GM21717 (cell line): ENCODE results near the gene FUOM.
A peak's percentile ranks its signal among the peaks of the same experiment; 100 is the strongest.
"Not testable (repeated sequence)": the region's sequence is repeated elsewhere in the genome, so short reads cannot be mapped to it uniquely, and the experiment has no call there.

Experiments used
- ATAC-seq: cut with Tn5 transposase; IDR thresholded peaks from one replicate; pipeline ENCODE4 v1.9.1; 2021; ENCODE audit warnings: mild to moderate bottlenecking, moderate library complexity; ENCODE audit not compliant: unreplicated experiment

The FUOM gene

GRCh38 chr10:133370030-133370786, 12.4 kb upstream of the FUOM start:
- no peak for ATAC-seq

GRCh38 chr10:133368153-133368552, 10.3 kb upstream of the FUOM start:
- ATAC-seq = no peak

DNA sequence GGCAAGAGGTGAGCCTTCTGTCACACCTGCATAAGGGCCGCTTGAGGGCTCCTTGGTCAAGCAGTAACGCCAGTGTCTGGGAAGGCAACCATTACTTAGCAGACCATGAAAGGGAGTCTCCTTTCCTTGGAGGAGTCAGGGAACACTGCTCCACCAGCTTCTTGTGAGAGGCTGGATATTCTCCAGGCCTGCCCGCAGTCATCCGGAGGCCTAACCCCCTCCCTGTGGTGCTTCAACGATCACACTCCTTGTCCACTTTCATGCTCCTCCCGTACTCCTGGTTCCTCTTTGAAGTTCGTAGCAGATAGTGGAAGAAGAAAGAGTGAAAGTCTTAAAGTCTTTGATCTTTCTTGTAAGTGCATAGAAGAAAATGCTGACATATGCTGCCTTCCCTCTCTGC, 9.6 kb upstream of the FUOM start:
- not testable (repeated sequence) for ATAC-seq

DNA sequence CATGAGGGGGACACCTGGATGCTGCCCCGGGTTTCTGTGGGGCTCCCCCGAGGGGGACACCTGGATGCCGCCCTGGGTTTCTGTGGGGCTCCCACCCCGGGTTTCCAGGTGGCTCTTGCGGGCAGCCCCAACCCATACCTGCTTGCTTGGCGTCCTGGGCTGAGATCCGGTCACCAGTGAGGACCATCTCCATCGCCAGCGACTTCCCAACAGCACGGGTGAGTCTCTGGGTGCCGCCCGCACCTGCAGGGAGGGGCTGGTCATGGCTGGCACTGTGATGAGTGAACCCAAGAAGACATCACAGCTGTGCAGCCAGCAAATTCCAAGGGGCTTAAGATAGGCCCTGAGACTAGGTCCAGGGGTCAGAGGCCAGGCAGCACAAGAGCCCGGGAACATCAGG, 8.9 kb upstream of the FUOM start:
- no peak for ATAC-seq

- ATAC-seq = no peak
Observed at GRCh38 chr10:133366130-133366478, 8.3 kb upstream of the FUOM start.

- no peak for ATAC-seq
Observed at GRCh38 chr10:133365461-133366129, 7.8 kb upstream of the FUOM start.

DNA sequence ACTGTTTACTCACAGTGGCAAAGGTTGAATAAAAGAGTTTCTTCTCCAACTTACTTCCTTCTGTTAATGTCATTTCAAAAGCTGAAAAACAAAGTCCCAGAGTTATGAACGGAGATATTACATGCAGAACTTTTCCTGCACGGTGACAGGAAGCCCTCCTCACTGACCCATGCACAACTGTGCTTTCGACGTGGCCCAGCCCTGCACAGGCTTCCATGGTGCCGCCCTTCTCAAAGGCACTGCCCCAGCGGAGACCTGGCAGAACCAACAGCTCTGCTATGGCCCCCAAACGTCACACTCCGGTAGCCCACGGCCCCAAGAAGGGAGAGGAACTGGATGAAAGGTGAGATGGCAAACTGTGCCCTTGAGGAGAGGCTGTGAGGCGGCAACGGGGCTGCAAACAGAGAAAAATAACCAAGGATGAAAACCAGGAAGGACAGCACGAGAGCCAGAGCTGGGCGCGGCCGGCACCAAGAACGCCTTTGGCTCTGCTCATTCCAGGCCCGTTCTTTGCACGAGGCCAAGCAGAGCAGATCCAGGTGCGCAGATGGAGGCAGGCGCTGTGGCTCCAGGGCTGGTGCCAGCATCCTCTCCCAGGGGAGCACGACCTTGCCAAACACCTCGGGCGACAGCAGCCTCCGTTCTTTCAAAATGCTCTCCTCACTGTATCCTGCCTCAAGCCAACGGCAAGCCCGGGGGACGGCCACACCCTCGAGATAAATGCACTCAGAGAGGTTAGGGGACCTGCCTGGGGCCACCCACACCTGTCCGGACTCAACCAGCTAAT, 7.0 kb upstream of the FUOM start:
- ATAC-seq = no peak

GRCh38 chr10:133362846-133363245, 5.0 kb upstream of the FUOM start:
- no peak for ATAC-seq

DNA sequence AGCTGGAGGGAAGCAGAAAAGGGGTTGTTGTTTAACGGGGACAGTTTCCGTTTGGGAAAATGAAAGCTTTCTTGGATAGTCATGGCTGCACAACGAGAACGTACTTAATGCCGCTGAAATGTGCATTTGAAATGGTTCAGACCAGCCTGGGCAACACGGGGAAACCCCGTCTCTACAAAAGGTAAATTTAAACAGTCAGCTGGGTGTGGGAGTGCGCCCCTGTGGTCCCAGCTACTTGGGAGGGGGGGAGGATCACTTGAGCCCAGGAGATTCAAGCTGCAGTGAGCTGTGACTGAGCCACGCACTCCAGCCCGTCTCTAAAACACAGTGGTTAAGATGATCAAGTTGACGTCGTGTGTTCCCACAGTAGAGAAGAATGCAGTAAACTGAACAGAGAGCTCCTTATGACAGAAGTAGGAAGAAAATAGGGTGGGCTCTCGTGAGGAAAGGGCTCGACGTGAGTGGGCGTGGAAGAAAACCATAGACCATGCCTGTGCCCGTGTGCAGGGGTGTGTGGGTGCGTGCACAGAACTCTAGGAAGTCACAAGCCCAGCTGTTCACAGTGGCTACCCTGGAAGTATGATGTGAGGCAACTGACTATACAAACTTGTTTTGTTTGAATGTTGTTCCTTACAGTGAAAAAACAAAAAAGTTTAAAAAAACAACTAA, 4.1 kb upstream of the FUOM start:
- ATAC-seq = no peak

GRCh38 chr10:133361227-133361626, 3.4 kb upstream of the FUOM start:
- no peak for ATAC-seq

GRCh38 chr10:133359972-133360610, 2.3 kb upstream of the FUOM start:
- no peak for ATAC-seq

DNA sequence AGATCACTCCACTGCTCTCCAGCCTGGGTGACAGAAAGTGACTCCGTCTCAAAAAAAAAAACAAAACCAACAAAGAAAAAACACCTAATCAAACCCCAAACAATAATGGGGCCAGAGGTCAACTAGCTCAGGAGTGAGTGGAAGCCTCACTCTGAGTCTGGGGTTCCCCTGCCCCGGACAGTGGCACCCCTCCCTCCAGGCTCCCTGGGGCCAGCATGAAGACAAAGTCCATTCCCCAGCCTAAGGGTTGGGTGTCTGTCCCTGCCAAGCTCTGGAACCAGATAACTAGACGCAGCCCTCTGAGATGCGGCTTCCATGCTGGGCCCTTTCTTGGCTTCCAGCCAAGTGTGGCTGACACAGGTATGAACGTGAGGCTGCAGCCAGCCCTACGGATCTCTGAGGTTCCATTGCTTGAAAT, 1.7 kb upstream of the FUOM start:
- ATAC-seq = no peak

- ATAC-seq = no peak
Observed at GRCh38 chr10:133358925-133359310, 1.1 kb upstream of the FUOM start.

DNA sequence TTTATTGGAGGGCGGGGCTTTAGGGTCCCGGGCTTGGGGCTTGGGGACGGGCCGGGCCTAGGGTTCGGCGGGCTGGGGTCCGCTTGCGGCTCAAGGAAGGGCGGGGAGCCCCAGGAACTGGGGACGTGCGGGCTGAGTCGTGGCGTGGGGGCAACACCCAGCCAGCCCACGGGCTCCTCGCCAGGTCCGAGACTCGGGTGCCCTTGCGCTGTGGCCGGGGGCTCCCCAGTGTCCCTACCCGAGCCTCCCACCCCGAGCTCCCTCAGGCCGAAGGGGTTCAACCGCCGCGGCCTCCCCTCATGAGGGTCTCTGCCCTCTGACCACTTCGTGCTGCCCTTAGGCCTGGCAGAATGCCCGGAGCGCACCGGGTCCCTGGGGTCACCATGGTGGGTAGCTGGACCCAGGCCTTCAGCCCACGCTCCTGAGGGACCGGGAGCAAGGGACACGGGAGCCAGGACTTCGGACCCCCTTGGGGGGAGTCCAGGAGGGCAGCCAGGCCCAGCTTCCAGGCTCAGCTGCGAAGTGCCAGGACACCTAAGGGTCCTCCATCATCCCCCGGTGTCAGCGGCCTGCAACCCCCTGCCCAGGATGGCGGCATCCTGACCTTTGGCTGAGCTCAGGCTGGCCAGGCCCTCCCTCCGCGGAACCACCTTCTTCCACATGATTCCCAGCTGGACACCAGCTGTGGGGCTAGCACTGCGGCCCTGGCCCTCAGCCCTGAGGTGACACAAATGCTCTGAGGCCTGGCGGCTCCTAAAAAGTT, 524 bp upstream of the FUOM start:
- ATAC-seq = no peak

- peak; percentile 2 for ATAC-seq
Observed at GRCh38 chr10:133356549-133357284, 1.1 kb downstream of the FUOM start.

GRCh38 chr10:133355991-133356390, 1.8 kb downstream of the FUOM start:
- no peak for ATAC-seq

- no peak for ATAC-seq
Observed at GRCh38 chr10:133355266-133355665, 2.6 kb downstream of the FUOM start.

GRCh38 chr10:133354672-133355240, 3.1 kb downstream of the FUOM start:
- no peak for ATAC-seq

DNA sequence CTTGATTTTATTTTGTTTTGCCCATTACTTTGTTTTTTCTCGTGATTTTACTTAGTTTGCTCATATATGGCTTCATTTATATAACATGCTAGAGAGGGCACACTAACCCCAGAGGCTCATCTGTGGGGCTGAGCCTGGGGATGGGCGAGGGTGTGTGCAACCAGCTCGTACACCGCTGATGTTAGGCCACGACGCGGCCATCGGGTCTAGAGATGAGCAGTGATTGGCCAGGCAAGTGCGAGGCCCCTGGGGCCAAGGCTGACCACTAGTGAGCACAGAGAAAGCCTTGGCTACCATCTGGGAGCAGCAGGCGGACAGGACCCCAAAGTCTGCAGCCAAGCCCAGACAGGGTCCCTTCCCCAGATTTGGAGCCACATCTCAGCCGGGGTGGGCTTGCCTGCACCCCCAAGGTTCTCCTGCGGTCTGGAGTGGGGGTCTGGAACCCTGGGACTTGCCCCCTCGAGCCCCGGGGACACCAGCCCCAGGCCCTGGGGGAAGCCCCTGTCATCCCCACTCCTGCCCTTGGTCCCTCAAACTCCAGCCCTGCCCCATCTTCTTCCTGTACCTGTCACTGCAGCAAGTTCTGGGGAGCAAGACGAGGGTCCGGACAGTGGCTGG, 3.7 kb downstream of the FUOM start:
- ATAC-seq = no peak
